CD4-positive, alpha-beta T cell treated with Interleukin-6 for 4 hours (primary cell): Measurements from ENCODE around the gene CPEB4.

Source experiments
- DNase-seq: peaks from one replicate; pipeline ENCODE4 v3.0.0-alpha.2; 2020; ENCODE audit warnings: mixed read lengths

CPEB4 gene

DNA sequence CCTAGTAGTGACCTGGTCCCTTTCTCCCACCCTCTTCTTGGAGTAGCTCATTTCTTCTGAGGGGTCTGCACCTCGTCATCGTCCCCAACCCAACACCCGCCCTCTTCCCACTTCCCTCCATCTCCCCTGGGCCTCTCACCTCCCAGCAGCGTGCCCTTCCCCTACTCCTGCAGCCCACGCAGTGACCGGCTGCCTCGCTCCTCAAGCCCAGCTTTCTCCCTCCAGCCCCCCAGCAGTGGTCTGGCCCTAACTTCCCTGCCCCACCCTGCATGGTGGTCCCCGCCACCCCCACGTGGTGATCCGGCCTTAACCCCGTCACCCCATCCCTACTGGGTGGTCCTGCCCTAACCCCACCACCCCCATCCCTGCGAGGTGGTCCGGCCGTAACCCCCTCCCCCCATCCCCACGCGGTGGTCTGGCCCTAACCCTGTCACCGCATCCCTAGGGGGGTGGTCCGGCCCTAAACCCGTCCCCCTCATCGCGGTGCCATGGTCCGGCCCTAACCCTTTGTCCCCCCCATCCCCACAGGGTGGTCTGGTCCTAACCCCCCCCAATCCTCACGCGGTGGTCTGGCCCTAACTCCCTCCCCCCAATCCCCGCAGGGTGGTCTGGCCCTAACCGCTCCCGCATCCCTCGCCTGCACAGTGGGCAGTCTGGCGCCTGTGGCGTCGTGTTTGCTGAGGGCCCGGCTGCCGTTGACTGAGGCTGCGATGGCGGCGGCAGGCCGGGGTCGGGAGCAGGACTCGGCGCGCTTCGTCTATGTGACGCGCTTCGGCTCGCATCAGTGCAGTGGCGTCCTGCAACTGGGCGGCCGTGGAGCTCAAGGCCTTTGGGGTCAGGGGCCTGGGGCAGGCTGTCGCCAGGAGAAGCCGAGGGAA lies 100.6 kb downstream of the CPEB4 start, which contains the start of gene C5orf47:
Gene C5orf47 (plus strand): TSS at position 617 of the 878 bp plus-strand sequence. CDS start 94 bp downstream, at position 711.
- DNase-seq, result no peak

- no peak for DNase-seq
Measured at GRCh38 chr5:173989432-173990082, 101.4 kb downstream of the CPEB4 start.

DNA sequence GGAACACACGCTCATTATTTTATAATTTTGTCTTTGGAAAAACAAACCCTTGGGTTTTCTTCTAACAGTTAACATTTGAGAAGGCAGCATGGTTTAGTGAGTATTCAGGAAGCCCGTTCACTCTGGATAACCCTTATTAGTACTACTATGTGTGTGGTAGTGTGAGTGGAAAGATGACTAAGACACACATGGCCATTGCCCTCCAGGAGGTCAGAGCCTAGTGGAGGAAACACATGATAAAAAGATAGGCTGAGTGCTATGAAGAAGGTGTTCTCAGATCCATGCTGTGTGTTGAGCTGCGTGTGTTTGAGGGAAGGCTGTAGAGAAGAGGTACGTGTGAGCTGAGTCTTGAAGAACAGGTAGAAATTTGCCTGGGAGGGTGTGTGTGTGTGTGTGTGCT lies 109.2 kb downstream of the CPEB4 start:
- DNase-seq, result no peak

DNA sequence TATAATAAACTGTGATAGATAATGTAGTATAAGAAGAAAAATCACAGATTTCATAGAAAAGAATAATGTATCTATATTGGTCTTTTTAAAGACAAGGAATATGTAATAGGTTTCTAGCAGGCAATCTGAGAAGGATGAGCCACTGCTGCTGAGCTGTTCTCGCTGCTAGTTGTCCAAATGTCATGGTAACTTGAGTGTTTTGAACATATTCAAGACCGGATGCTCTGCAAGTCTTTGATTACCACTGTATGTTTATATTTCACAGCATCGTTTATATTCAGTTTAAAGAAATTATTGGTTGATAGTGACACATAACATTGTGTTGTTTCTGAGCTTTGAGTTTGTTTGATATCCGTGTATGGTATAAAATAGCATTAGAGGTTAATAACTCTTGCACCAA lies 110.4 kb downstream of the CPEB4 start:
- no peak for DNase-seq

DNA sequence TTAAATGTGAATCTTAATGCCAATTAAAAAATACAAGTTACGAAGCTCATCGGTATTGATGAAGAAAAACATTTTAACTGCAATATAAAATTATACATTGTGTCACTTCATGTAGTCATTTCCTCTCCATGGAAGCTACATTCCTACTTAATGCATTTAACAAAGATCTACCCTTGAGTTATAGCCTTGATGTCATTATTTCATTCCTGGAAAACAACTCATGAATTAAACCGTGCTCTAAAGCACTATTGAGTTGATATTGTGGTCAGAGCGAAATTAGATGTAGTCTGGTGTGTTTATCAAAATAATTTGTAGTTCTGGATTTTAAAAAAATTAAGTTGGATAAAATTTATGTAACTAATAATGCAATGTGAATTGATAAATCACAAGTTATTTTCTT lies 111.9 kb downstream of the CPEB4 start:
- no peak for DNase-seq

- no peak for DNase-seq
Measured at GRCh38 chr5:174003795-174004194, 115.6 kb downstream of the CPEB4 start.

DNA sequence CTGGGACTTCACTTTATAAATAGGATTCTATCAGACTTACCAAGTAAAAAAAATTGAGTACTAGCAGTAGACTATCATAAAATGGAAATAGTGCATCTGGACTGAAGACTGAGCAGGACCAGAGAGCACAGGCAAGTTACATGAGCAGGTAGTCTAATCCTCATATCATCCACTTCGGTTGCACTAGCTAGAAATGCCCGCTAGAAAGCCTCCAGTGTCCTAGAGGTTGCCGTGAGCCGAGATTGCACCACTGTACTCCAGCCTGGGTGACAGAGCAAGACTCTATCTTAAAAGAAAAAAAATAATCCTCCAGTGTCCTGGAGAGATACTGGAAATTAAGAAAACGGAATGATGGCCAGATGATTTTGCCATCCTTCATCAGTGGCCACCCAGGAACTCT lies 120.8 kb downstream of the CPEB4 start:
- DNase-seq, result no peak

- DNase-seq, result no peak
Measured at GRCh38 chr5:174010365-174010764, 122.2 kb downstream of the CPEB4 start.

- no peak for DNase-seq
Measured at GRCh38 chr5:174011441-174011840, 123.3 kb downstream of the CPEB4 start.
